ENCODE results near the gene ALPK1.

DNA sequence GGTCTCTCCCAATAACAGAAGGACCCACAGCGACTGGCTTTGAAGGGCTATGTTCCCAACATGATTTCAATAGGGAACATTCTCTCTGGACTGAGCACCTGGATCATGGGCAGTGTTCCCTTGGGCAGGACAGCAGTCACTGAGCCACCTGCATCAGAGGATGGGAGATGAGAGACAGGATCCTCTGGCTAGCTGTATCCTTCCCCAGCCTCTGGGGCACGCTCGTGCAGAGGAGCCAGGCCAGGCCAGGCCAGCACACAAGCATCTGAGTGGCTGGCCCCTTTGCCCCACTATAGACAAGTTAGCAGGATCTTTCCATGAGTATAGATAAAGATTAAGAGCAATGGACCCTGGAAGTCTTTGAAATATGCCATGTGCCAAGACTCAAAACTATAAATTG, 152.5 kb downstream of the ALPK1 start:
- TF ChIP-seq TCF12 (IDR thresholded peaks at IDR 0.05; ENCODE audit: low read depth) (no peak), CEBPB (IDR thresholded peaks at IDR 0.05) (no peak), TAF1 (IDR thresholded peaks at IDR 0.05; ENCODE audit: low read depth) (no peak), EP300 (IDR thresholded peaks at IDR 0.05; ENCODE audit: borderline replicate concordance) (no peak), ZBTB7A (IDR thresholded peaks at IDR 0.05; ENCODE audit: low read depth) (no peak), EGR1 (IDR thresholded peaks at IDR 0.05) (no peak), TEAD4 (IDR thresholded peaks at IDR 0.05) (no peak), YY1 (IDR thresholded peaks at IDR 0.05; ENCODE audit: low read depth) (no peak), RAD21 (IDR thresholded peaks at IDR 0.05; ENCODE audit: low read depth) (no peak)

All from Ishikawa (cell line).